ENCODE results near the gene IL1R2.
"Not testable (repeated sequence)": the region's sequence is repeated elsewhere in the genome, so short reads cannot be mapped to it uniquely, and the experiment has no call there.

Gene IL1R2

GRCh38 chr2:102063487-102063911, 71.7 kb downstream of the IL1R2 start:
- DNase-seq: no peak

- DNase-seq: peak; percentile 33
Measured at GRCh38 chr2:102063941-102064678, 72.3 kb downstream of the IL1R2 start.

- no peak for DNase-seq
Measured at GRCh38 chr2:102064679-102065674, 73.2 kb downstream of the IL1R2 start.

GRCh38 chr2:102065675-102066252, 74.0 kb downstream of the IL1R2 start:
- no peak for DNase-seq

- DNase-seq: no peak
Measured at GRCh38 chr2:102066554-102066953, 74.8 kb downstream of the IL1R2 start.

- DNase-seq: not testable (repeated sequence)
Measured at GRCh38 chr2:102068126-102068525, 76.4 kb downstream of the IL1R2 start.

- DNase-seq: no peak
Measured at GRCh38 chr2:102069311-102069974, 77.7 kb downstream of the IL1R2 start.

- no peak for DNase-seq
Measured at GRCh38 chr2:102070058-102070642, 78.4 kb downstream of the IL1R2 start.

GRCh38 chr2:102072741-102073140, 81.0 kb downstream of the IL1R2 start:
- no peak for DNase-seq

GRCh38 chr2:102073168-102073724, 81.5 kb downstream of the IL1R2 start:
- DNase-seq: no peak

GRCh38 chr2:102074152-102074783, 82.5 kb downstream of the IL1R2 start:
- DNase-seq: no peak

- no peak for DNase-seq
Measured at GRCh38 chr2:102075479-102075878, 83.7 kb downstream of the IL1R2 start.

- no peak for DNase-seq
Measured at GRCh38 chr2:102076512-102076911, 84.8 kb downstream of the IL1R2 start.
